Bladder microvascular endothelial cell (primary cell): Measurements from ENCODE around the gene AACS. TPM values are rescaled to one million over a fixed set of nuclear protein-coding genes. Genes with fewer than 3 reads are reported as not detected.

Experiments used
- total RNA-seq: library from RNA; depleted of rRNA; stranded (reverse); fragments of >200 nt; gene quantifications from 2 replicates; pipeline ENCODE4 v1.2.3, GENCODE V29; 2014

The AACS gene, protein sequence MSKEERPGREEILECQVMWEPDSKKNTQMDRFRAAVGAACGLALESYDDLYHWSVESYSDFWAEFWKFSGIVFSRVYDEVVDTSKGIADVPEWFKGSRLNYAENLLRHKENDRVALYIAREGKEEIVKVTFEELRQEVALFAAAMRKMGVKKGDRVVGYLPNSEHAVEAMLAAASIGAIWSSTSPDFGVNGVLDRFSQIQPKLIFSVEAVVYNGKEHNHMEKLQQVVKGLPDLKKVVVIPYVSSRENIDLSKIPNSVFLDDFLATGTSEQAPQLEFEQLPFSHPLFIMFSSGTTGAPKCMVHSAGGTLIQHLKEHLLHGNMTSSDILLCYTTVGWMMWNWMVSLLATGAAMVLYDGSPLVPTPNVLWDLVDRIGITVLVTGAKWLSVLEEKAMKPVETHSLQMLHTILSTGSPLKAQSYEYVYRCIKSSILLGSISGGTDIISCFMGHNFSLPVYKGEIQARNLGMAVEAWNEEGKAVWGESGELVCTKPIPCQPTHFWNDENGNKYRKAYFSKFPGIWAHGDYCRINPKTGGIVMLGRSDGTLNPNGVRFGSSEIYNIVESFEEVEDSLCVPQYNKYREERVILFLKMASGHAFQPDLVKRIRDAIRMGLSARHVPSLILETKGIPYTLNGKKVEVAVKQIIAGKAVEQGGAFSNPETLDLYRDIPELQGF
- 23.3 and 23.6 TPM in 2 replicates for total RNA-seq

DNA sequence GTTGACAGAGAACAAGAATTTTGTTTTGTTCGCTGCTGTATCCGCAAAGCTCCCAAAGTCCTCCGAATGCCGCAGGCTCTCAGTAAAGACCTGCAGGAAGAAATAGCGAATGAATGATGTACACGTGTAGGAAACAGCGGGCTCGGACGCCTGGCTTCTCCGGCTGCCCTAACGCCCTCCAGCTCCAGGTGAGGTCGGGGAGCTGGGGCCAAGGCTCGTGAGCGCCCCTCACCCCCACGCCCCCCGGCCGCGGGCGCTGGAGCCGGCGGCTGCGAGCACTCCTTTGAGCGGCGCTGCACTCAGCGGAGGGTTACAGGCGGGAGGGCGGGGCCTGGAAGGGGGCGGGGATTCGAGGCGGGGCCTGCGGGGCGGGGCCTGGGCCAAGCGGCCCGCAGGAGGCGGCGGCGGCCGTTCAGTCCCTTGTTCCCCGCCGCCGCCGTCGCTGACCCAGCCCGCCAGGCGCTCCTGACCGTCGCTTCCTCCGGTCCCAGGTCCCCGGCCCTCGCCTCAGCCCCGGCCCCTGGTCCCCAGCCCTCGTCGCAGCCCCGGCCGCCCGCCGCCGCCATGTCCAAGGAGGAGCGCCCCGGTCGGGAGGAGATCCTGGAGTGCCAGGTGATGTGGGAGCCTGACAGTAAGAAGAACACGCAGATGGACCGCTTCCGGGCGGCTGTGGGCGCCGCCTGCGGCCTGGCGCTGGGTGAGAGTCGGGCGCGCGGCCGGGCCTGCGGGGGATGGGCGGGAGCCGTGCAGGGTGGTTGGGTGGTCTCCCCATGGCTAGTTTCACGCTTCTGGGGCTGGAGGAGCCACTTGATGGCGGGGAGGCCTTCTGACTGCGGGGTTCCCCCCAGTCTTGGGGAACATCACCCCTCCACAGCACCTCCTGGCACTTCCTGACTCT, at the start of gene AACS:
Gene AACS, plus strand, starts transcription at position 415 of the 898 bp plus-strand sequence. Its CDS starts 150 bp downstream, at position 565.

DNA sequence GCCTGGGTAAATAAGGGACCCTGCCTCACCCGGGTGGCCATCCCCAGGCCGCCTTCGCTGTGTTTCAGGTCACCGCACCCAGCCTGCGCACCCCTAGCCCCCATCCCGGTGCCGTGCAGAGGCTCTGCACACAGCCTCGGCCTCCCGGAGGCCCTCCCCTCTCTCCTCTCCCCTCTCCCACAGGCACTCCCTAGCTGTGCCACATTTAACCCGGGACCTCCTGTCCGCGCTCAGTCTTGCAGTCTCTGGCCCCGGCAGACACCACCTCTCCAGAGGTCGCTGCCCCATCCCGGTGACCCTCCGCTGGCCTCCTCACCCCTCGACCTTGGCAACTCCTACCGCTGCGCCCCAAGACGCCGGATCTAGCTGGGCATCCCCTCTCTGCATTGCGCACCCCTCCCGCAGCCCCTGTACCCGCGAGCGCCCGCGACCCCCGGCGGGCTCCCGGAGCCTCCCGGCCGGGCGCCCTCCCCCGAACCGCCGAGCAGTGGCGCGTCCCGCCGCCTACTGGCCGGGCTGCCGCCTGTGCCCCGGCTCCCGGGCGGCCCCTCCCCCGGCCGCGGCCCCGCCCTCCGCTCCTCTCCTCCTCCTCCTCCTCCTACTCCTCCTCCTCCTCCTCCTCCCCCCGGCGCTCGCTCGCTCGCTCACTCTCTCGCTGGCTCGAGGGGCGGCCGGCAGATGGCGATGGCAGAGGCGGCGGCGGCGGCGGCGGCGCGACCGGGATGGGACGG, 120.7 kb downstream of the AACS start, which contains the start of gene TMEM132B:
Gene TMEM132B, plus strand, starts transcription at position 647 of the 731 bp plus-strand sequence.

Other genes with a start within 250 kb of the AACS start
- gene SCARB1, start 201.6 kb upstream of the AACS start, total RNA-seq, result 23.3 and 30.1 TPM in 2 replicates
- 1,455 and 2,490 TPM in 2 replicates for gene UBC, start 150.8 kb upstream of the AACS start, total RNA-seq
- 10.7 and 20.3 TPM in 2 replicates for gene DHX37, start 76.3 kb upstream of the AACS start, total RNA-seq
- 2.9 and 6.3 TPM in 2 replicates for gene BRI3BP, start 71.8 kb upstream of the AACS start, total RNA-seq
- gene TMEM132B, start 121.0 kb downstream of the AACS start, total RNA-seq, result under 0.01 and 0.19 TPM in 2 replicates